Measurements from ENCODE around the gene CDC42BPB.

The CDC42BPB gene

DNA sequence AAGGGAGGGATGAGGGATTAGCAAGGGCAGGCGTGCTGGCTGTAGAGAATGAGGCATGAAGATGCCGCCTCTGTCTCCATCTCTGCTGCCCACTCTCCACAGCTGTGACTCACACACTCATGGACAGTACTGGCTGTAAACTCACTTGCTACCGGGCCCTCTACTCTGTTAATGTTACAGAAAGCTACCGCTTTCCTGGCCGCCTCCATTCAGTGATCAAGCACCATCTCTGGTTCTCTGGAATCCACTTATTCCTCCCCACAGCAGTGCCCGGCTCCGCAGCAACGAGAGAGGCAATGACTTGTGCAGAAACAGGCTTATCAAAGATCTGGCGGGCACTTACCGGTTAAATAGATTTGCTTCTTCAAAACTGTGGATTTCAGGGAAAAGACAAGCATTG lies 100.1 kb downstream of the CDC42BPB start:
- no peak for DNase-seq

DNA sequence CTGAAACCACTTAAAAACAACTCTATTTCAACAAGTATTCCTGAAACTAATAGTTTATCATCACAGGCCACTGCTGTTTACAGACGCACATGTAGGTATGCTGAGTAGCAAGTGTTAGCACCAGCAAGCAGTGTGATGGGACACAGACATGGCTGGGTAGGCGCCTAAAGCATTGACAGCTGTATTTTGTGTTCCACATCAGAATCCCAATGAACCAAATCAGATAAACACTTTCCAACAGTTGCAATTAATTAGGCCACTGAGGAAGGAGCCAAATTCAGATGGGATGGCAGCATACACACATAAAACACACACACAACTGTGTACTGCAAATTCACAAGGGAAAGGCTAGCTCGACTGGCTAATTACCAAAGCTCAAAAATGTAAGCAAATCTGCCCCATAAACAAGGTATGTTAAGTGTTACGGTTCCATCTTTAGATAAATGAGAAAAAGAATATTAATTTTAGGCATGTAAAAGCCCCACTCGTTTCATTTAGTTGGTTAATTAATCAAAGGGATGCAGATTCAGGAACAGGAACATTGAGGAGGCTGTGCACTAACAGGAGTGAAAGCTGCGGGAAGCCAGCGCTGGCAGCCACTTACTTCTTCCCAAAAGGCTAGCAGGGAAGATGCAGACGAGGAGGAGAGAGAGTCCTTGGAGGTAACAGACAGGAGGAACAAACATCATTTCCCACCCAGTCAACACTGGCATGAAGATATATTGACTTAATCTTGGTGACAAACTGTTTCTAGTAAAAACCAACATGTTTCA lies 101.5 kb downstream of the CDC42BPB start:
- DNase-seq = no peak

DNA sequence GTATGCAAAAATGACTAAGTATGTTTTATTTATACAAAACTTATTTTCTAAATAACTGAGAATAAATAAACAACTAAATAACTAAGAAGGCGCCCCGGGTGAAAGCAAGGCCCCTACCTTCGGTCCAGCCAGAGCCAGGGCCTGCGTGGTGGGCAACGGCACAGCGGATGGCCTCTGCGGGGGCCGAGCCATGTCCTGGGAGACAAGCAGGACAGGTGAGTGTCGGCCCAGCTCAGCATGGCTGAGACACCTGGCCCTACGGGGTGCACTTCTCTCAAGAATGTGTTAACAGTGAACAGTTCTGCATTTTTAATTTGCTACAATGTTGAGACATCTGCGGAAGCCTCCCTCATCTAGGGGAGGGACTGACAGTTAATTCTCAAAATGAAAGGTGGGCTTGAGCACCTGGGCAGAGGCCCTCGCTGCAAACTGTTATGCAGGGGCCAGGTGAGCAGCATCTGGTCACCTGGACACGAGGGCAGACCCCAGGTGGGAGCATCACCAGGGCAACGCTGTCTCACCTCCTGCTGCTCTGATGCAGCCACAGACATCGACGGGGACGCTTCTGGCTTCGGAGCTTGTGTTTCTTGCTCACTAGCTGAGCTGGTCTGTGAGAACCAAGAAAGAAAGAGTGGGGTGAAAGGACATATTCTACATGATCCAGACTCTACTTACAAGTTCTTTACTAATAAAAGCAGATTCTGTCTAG lies 103.1 kb downstream of the CDC42BPB start:
- no peak for DNase-seq

DNA sequence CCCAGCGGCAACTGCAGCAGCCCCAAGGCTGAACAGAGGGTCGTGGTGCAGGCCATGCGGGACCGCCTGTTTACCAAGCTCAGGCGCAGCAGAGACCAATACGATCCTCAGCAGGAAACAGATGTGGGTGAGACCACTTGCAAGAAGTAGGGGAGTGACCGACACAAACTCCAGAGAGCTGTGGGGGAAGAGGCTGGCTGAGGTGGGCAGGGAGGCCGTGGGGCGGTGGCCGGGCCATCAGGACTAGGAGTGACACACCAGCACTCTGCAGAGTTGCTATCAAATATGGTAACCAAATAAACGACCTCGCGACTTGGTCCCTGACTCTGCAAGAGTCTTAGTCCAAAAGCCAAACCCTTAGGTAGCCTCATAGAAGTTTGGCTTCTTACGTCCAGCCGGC lies 104.2 kb downstream of the CDC42BPB start:
- DNase-seq = no peak

DNA sequence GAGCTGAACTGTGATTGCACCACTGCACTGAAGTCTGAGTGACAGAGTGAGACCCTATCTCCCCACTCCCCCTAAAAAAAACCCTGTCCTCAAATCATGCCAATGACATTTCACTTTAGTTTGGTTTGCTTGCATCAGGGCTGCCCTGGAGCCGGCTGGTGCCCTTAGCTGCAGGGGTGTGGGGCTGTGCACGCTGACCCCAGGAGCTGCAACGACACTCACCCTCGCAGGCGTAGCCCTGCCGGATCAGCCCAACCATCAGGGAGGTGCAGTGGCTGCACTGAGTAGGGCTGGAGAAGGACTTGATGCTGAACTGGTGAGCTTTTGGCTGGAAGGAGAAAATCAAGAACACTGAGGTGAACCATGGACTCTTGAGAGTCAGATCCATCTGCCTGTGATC lies 105.1 kb downstream of the CDC42BPB start:
- DNase-seq = no peak

DNA sequence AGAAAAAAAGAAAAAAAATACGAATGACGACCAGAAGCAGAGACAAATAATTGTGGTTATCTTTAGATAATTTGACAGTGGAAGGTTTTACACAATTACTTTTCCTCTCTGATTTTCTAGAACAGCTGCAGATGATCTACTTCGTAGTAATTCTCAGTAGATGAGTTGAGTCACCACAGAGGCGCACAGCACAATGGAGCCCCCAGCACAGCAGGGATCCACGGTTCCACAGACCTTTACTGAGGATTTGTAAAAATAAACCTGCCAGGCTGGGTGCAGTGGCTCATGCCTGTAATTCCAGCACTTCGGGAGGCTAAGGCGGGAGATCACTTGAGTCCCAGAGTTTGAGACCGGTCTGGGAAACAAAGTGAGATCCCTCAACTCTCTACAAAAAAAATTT lies 105.5 kb downstream of the CDC42BPB start:
- no peak for DNase-seq

DNA sequence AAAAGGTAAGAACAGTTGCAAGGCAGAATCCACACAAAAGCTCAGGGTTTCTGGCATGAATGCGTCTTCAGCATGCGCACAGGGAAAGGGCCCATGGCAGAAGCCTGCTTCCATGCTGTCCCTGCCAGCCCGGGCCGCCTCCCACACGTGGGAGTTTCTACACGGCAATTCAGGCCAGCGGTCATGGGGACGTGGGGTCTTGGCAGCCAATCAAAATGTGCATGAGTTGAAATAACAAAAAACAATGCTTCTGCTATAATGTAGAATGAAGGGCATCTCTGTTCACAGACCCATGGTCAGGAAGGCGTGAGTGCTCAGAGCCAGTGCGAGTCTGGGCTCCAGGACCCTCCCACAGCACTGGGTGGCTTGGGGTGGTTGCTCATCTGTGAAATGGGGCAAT lies 106.3 kb downstream of the CDC42BPB start:
- DNase-seq = no peak

DNA sequence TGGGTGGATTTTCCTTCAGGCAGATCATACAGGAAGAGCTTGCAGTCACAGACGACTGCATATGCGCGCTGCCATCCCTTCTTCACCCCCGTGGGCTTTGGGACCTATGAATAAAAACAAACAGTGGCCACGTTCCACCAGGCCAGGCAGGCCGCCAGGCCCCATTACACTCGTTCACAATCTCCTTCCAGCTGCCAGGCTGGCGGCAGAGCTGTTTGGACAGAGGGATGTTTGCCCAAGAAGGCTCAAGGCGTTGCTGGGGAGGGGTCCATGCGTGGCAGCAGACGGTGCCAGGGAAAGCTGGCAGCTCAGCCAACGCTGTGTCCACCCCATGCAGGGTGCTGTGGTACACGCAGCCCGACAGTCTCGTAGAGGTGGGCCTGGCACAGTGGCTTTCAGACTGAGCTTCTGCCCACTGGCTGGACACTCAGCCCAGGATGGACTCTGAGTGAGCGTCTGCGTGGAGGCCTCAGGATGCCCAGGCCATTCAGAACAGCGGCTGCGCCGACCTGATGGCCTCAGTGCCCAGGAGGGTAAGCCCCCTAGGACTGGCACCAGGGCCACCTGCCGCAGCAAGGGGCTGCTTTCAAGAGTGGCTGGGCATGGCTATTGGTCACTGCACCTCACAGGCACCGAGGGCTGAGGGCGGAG lies 107.4 kb downstream of the CDC42BPB start:
- DNase-seq = no peak

DNA sequence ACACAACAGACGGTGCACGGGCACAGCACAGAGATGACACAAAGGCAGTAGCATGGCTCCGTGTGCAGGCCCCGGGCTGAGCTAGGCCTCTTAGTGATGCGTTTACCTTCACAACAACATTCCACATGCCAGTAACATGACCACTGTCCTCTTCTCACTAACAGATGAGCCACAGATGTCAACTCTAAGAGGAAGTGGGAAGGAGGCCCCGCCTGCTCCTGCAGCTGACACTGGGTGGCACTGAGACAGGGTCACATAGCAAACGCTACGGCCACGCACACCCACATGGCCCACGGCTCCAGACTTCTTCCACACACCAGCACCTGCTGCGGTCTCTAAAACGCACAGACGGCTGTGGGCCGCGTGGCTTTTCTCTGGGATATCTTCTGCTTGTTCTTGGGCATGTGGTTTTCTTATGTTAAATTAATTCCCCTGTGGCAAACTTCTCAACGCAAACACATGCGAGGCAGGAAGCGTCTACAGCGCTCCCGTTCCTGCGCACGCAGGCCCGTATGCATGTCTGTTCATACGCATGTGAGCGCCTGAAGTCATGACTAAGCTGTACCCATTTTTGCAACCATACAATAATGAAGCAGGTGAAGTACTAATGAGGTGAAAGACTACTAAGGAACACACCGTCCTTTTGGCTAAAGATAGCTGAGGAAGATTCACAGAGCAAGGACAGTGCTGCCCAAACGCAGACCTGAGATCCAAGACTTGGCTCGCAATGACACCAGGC lies 108.1 kb downstream of the CDC42BPB start:
- no peak for DNase-seq

DNA sequence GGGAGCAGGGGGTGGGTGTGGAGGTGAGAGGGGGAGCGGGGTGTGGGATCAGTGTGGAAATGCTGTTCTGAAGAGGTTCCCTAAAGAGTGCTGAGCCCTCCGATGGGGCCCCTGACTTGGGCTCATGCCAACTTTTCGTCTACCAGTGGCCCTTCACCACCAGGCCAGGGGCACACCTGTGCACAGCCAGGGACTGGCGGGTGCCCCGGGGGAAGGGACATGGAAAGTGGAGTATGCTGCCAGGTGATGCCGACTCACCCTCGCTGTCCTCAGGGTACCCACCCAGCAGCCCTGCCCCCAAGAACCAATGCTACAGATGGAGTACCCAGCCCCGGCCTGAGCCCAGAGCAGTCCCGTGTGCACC lies 108.7 kb downstream of the CDC42BPB start:
- DNase-seq = no peak

DNA sequence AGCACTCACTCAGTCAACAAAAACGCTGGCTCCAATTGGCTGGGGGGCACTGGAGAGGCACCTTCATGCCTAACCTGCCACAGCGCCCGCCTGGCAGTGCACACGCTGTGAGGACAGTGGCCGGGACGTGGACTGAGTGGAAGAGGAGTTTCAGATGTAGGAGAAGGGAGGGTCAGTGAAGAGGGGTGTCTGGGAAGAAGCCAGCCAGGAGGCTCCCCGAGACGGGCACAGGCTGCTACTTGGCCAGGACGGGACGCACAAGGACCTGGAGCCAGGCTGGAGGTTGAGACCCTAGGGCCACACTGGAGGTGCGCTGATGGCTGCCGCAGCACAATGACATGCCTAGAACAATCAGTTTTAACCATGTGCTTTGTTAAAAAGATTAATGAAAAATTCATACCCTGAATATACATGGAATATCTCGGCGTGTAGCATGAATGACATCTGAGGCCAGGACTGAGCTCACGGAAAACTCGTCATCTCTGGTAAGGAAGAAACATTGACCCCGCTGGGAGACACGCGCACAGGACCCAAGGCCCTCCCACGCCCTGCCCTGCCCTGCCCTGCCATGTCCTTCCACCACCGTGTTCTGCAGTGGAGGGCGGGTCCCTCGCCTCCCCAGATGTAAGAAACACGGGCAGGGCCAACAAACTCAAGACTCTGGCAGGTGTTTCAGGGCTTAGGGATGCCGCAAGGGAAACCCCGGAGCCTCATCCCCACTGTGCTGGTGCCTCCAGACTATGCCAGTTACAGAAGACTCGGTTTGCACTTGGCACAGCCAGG lies 109.8 kb downstream of the CDC42BPB start:
- no peak for DNase-seq

DNA sequence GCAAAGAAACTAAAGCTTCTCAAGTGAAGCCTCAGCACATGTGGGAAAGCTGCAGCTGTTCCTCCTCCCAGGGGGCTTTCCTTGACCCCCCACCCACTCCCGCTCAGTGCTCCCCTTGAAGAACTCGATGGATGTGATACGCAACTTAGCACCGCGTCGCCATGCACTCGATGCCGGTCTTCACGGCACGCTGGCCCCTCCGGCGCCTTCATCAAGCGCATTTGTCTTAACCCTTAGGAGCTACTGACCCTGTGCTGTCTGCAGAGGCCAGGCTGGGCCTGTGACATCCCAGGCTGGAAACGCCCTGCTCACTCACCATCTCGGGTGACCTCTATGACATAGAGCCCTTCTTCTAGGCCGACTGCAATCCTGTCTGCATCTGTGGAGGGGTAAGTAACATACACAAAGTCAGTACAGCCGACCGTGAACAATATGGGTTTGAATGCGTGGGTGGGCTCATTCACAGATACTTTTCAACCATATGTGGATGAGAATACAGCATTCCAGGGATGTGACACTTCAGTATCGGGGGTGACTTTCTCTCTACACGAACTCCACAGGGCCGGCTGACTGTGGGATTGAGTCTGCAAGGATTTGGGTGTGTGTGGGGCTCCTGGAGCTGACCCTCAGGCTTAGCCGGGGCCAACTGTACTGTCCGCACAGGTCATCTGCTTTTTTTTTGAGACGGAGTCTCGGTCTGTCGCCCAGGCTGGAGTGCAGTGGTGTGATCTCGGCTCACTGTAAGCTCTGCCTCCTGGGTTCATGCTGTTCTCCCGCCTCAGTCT lies 111.8 kb downstream of the CDC42BPB start:
- DNase-seq = no peak

DNA sequence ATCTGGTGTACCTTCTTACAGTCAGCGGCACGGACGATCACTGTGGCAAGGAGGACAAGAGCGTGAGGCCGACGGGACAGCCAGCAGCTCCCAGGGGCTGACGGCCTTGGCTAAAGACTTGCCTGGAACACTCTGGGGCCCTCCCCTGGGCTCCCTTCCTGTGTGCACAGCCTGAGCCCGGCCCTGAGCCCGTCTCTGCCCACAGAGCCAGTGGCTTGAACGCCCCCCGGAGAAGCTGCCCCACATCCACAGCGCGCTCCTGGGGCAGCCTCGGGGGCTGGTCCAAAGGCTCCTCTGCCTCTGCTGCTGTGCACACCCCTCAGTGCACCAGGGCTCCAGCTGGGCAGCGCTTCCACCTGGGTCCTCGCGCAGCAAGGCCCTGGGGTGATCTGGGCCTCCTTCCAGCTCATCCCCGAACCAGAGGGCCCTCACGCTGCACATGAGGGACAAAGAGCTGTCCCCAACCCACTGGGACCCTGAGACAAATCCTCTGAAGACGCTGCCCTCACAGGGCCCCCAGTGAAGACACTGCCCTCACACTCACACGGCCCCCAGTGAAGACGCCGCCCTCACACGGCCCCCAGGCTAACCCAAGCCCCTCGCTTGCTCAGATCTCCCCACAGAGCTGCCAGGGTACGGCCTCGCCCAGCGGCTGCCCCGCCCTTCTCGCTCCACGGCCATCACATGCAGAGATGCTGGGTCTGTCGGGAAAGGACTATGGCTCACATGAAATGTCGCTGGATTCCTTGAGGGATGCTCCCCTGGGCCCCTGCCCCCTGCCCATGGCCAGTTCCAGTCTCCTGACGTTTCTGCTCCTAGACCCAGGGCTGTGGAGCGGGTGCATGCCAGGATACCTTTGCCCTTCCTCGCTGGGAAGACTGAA lies 112.7 kb downstream of the CDC42BPB start:
- DNase-seq = no peak

DNA sequence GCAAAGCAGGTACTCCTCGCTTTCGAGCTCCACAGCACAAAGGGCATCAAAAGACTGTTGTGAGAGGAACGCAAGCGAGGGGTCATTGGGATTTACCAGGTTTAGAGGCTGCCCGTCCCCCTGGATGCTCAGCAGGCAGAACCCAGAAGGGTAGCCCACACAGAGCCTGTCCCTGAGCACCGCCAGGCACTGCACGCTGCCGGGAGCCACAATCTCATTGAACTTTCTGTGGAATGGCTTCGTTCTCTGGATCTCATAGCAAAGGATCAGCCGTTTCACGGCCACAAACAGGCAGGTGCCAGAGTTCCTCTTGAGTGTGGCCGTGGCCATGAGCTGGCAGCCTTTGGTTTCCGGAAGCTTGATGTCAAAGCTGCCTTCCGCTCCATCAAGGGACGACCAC lies 113.4 kb downstream of the CDC42BPB start:
- DNase-seq = no peak

DNA sequence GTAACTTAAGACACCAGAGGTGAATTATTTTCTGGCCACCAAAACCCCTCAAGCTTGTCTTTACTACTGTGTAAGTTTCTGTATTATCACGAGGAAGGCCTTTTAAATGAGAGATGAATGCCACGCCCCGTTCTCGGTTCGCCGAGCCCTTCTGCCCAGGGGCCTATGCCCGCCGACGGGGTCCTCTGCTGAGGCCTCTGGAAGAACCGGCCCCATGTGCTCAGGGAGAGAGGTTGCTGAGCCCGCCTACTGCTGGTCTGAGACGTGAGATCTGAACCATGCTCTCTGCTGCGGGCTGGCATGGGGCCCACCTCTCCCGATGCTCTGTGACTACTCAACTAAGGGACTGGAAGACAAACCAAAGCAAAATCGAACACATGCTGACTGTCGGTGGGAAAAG lies 113.9 kb downstream of the CDC42BPB start:
- DNase-seq = no peak

DNA sequence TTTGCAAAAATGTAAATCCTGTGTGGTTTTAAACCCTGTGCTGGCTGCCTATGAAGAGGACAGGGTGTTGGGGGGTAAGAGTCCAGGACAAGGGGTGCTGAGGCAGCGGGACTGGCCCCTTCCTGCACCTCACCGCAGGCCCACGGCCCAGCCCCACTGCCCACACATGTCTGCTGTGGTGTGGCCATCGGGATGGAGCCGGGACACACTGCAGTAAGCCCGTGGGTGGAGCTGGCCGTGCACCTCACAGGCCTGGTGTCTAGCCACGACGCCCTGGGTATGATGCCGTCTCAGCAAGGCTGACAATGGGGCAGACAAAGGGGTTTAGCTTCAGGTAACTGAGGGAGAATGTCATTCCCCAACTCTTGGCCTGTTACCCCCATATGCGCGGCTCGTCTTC lies 115.3 kb downstream of the CDC42BPB start:
- no peak for DNase-seq

DNA sequence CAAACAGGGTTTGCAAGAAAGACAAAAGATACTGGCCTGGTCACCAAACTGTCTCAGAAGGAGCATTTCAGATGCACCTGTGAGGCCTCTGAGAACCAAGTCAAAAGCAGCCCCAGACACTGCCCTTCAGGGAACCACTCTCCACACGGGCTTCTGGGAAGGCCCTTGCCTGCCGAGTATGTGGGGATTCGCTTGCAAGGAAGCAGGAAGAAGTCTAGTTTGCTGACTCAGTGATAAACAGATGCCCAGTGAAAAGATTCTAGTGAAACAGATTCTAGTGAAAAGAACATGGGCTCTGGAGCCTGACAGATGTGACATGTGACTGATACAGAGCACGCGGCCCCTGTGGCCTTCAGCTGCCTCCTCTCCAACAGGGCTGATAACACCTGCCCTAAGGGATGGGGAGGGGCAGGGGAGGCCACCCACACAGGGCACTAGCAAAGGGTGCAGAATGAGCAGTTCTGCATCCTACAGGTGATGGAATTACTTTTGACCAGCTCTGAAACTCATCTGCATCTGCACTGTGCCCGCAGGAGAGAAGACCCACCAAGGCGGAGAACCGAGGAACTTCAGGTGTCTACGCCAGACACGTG lies 115.8 kb downstream of the CDC42BPB start:
- no peak for DNase-seq

DNA sequence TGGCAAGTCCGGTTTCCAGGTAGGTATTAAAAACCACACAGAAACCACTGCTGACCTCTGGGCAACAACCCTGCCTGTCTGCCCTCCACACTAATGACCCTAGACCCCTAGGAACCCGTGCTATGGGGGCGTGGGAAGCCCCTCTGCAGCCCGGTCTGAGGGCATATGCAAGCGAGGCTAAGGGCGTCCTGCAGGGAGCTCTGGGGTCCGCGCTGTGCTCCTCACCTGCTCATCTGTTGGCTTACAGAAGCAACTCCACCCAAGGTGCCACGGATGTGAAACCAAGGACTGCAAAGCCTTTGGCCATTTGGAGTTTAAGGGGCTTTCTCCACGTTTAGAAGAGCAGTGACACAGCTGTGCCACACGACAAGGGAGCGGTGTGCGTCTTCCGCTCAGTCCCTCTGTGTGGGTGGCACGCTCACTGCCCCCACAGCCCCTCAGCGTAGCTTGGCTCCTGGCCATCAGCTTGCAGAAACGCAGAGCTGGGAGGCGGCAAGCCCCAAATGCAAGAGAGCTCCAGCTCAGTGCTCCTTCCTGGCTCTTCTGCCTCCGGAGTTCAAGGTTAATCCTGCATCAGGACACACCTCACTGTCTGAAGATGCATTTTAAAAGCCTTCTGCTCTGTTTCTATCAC lies 116.5 kb downstream of the CDC42BPB start:
- DNase-seq = no peak

DNA sequence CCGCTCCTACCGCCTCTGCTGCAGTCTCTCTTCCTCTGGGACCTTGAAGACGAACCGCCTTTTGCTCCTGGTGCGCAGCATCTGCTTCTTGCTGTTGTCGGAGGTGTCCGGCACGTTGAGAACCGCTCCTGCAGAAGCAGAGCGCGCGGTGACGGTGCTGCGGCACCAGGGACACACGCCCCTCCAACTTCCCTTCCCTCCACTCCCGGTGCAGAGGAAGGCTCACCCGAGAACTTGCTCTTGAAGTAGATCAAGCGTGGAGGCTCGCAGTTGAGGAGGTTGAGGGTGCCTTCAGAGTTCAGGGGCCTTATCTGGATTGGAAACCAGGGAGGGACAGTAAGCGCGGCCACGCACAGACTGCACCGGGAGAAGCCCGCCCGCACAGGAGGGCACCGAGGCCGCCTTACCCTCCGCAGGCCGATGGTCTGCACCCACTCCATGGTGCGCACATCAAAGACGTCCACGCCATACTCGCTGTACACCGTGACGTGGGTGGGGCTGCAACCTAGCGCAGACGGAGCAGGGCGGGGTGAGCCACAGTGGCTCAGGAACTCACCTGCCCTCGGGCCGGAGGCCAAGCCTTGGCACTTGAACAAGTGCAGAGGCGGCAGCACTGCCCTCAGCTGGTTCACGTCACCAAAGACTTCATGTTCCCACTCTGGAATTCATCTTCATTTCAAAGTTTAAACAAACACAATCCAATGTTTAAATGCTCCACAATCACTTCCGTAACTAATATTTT lies 117.4 kb downstream of the CDC42BPB start:
- DNase-seq = no peak

Measured in 8988T (cell line).